HEK293 (cell line): ENCODE measurements around the gene PARP1.

Source experiments
- CTCF ChIA-PET: fragments of 350-600 bp; formaldehyde crosslinking; extraction: SDS; loops from one replicate; lab custom pipeline; 2021; ENCODE audit warnings: antibody characterized with exemption; lab: Yijun Ruan, JAX
- POLR2A ChIA-PET: fragments of 300-600 bp; formaldehyde crosslinking; extraction: SDS; loops from one replicate; lab custom pipeline; 2020; ENCODE audit warnings: antibody characterized with exemption, inconsistent platforms; lab: Yijun Ruan, JAX
- H3K27ac ChIP-seq: fragments of 200-500 bp; sonication (Bioruptor generic); 2 replicates; pipeline ENCODE4 v1.5.1; 2014; ENCODE audit warnings: low read depth, low read length, control low read depth, inconsistent platforms; ENCODE audit errors: extremely low read depth
- H3K36me3 ChIP-seq, 2 experiments: fragments of 200-500 bp in 1 of 2; sonication (Bioruptor generic) in 1 of 2; 1 replicate in 1 of 2; 2 replicates in 1 of 2; pipeline ENCODE4 v1.5.1; 2014 to 2017; ENCODE audit warnings: inconsistent platforms in 2 of 2, low read length in 2 of 2; ENCODE audit not compliant: control insufficient read depth in 2 of 2, insufficient read depth in 1 of 2
- H3K4me1 ChIP-seq: fragments of 200-500 bp; sonication (Bioruptor generic); 2 replicates; pipeline ENCODE4 v1.5.1; 2014; ENCODE audit warnings: mild to moderate bottlenecking, low read length, inconsistent platforms; ENCODE audit not compliant: control insufficient read depth, insufficient read depth
- H3K4me3 ChIP-seq: 2 replicates; pipeline ENCODE4 v1.5.1; 2011; ENCODE audit warnings: low read depth, mild to moderate bottlenecking, control low read depth, low read length, moderate library complexity
- H3K9me3 ChIP-seq: fragments of 200-500 bp; sonication (Bioruptor generic); 2 replicates; pipeline ENCODE4 v1.5.1; 2014; ENCODE audit warnings: low read depth, low read length, inconsistent platforms; ENCODE audit not compliant: control insufficient read depth, insufficient read depth
- HOXC10 ChIP-seq: sonication (generic); formaldehyde crosslinking; IDR thresholded peaks from 2 replicates; pipeline ENCODE4 v1.8.1; 2023; ENCODE audit warnings: mild to moderate bottlenecking, missing genetic modification reagents
- KLF1 ChIP-seq: fragments of 450-650 bp; formaldehyde crosslinking; IDR thresholded peaks from 2 replicates; pipeline ENCODE4 v1.5.1; 2016; ENCODE audit warnings: missing biosample characterization, missing genetic modification characterization
- PRDM1 ChIP-seq: fragments of 450-650 bp; formaldehyde crosslinking; IDR thresholded peaks from 2 replicates; pipeline ENCODE4; 2016; ENCODE audit warnings: missing biosample characterization, missing genetic modification characterization
- SALL2 ChIP-seq: fragments of 450-650 bp; formaldehyde crosslinking; IDR thresholded peaks from 2 replicates; pipeline ENCODE4 v1.5.0; 2017; ENCODE audit warnings: missing biosample characterization, mild to moderate bottlenecking, missing genetic modification characterization, borderline replicate concordance
- WT1 ChIP-seq: fragments of 450-650 bp; formaldehyde crosslinking; IDR thresholded peaks from 2 replicates; pipeline ENCODE4 v1.5.1; 2016; ENCODE audit warnings: missing biosample characterization, missing genetic modification characterization
- ZBTB1 ChIP-seq: fragments of 450-650 bp; formaldehyde crosslinking; IDR thresholded peaks from 2 replicates; pipeline ENCODE4 v1.5.1; 2016; ENCODE audit warnings: missing biosample characterization, missing genetic modification characterization
- ZEB2 ChIP-seq: fragments of 450-650 bp; formaldehyde crosslinking; IDR thresholded peaks from 2 replicates; pipeline ENCODE4 v1.5.1; 2016; ENCODE audit warnings: missing biosample characterization, missing genetic modification characterization
- ZIC2 ChIP-seq: fragments of 450-650 bp; formaldehyde crosslinking; IDR thresholded peaks from 2 replicates; pipeline ENCODE4 v1.5.1; 2016; ENCODE audit warnings: missing biosample characterization, missing genetic modification characterization
- ZNF138 ChIP-seq: fragments of 450-650 bp; formaldehyde crosslinking; IDR thresholded peaks from 2 replicates; pipeline ENCODE4 v1.5.1; 2016; ENCODE audit warnings: missing biosample characterization, missing genetic modification characterization, borderline replicate concordance
- ZNF157 ChIP-seq: fragments of 450-650 bp; formaldehyde crosslinking; IDR thresholded peaks from 2 replicates; pipeline ENCODE4 v1.5.1; 2016; ENCODE audit warnings: missing biosample characterization, missing genetic modification characterization
- ZNF169 ChIP-seq: fragments of 450-650 bp; formaldehyde crosslinking; IDR thresholded peaks from 2 replicates; pipeline ENCODE4 v1.5.1; 2016; ENCODE audit warnings: missing biosample characterization, missing genetic modification characterization
- ZNF214 ChIP-seq: fragments of 450-650 bp; formaldehyde crosslinking; IDR thresholded peaks from 2 replicates; pipeline ENCODE4 v1.5.1; 2017; ENCODE audit warnings: missing biosample characterization, mild to moderate bottlenecking, missing genetic modification characterization, borderline replicate concordance
- ZNF24 ChIP-seq: fragments of 450-650 bp; formaldehyde crosslinking; IDR thresholded peaks from 2 replicates; pipeline ENCODE4 v1.5.1; 2016; ENCODE audit warnings: missing biosample characterization, missing genetic modification characterization
- ZNF335 ChIP-seq: fragments of 450-650 bp; formaldehyde crosslinking; conservative IDR thresholded peaks from 2 replicates; pipeline ENCODE4 v1.5.1; 2016; ENCODE audit warnings: missing biosample characterization, missing genetic modification characterization
- ZNF473 ChIP-seq: fragments of 450-650 bp; formaldehyde crosslinking; IDR thresholded peaks from 2 replicates; pipeline ENCODE4 v1.5.1; 2017; ENCODE audit warnings: missing biosample characterization, missing genetic modification characterization
- ZNF510 ChIP-seq: fragments of 450-650 bp; formaldehyde crosslinking; IDR thresholded peaks from 2 replicates; pipeline ENCODE4 v1.5.1; 2018; ENCODE audit warnings: mild to moderate bottlenecking, missing genetic modification characterization, missing biosample characterization; ENCODE audit not compliant: insufficient replicate concordance
- ZNF560 ChIP-seq: fragments of 450-650 bp; formaldehyde crosslinking; IDR thresholded peaks from 2 replicates; pipeline ENCODE4 v1.5.1; 2017; ENCODE audit warnings: missing biosample characterization, missing genetic modification characterization, borderline replicate concordance
- ZNF561 ChIP-seq: fragments of 450-650 bp; IDR thresholded peaks from 2 replicates; pipeline ENCODE4 v1.5.1; 2018; ENCODE audit warnings: missing biosample characterization, missing genetic modification characterization, borderline replicate concordance
- ZNF660 ChIP-seq: fragments of 450-650 bp; IDR thresholded peaks from 2 replicates; pipeline ENCODE4 v1.5.1; 2018; ENCODE audit warnings: missing biosample characterization, mild to moderate bottlenecking, missing genetic modification characterization
- ZNF785 ChIP-seq: fragments of 450-650 bp; formaldehyde crosslinking; IDR thresholded peaks from 2 replicates; pipeline ENCODE4 v1.5.1; 2016; ENCODE audit warnings: missing biosample characterization, missing genetic modification characterization
- ZNF837 ChIP-seq: fragments of 450-650 bp; formaldehyde crosslinking; IDR thresholded peaks from 2 replicates; pipeline ENCODE4 v1.5.1; 2016; ENCODE audit warnings: missing biosample characterization, missing genetic modification characterization
- TF ChIP-seq, protein P1 (sequence below): fragments of 450-650 bp; formaldehyde crosslinking; IDR thresholded peaks from 2 replicates; pipeline ENCODE4 v1.5.0; 2017; ENCODE audit warnings: missing biosample characterization, missing genetic modification characterization, borderline replicate concordance
- TF ChIP-seq, protein P2 (sequence below): fragments of 450-650 bp; formaldehyde crosslinking; IDR thresholded peaks from 2 replicates; pipeline ENCODE4 v1.5.1; 2016; ENCODE audit warnings: missing biosample characterization, missing genetic modification characterization
- TF ChIP-seq, protein P3 (sequence below): fragments of 450-650 bp; formaldehyde crosslinking; IDR thresholded peaks from 2 replicates; pipeline ENCODE4 v1.5.1; 2017; ENCODE audit warnings: missing biosample characterization, missing genetic modification characterization
- TF ChIP-seq, protein P4 (sequence below): fragments of 450-650 bp; formaldehyde crosslinking; IDR thresholded peaks from 2 replicates; pipeline ENCODE4 v1.5.1; 2016; ENCODE audit warnings: missing biosample characterization, missing genetic modification characterization

The PARP1 gene

DNA sequence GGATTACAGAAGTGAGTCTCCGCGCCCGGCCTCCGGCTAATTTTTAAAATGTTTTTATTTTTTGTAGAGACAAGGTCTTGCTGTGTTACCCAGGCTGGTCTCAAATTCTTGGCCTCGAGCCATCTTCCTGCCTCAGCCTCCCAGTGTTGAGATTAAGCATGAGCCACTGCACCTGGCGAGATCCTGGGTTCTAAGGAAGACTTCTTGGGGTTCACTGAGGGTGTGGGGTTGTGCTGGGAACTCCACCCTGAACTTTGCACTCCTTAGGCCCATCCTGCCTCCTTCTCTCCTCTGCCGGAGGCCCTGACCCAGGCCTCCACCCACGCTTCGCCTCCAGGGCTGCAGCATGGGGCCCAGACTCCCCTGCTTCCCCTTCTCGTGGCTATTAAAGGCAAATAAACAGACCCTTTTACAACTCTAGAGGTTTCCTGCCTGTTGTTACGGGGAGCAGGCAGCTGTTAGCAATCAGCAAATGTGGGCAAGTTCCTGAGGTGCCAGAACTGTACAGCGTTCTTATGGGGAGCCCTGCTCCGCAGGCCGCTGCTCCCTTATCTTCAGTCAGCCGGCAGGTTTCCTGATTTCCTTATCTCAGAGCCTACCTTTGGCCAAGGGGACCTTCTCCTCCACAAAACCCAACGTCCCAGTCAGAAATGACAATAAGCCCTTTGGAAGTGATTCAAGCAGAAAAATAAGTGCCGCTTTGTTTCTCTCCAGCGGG is 57.9 kb downstream of the PARP1 start (continued):
- TF ChIP-seq ZNF214 (tag by site-specific recombination) (no peak), ZNF24 (tag by site-specific recombination) (no peak), ZNF660 (no peak), ZIC2 (peak; percentile 80), PRDM1 (tag by site-specific recombination) (no peak), ZNF473 (no peak), ZNF169 (tag by site-specific recombination) (no peak), ZNF560 (tag by site-specific recombination) (no peak), ZNF157 (tag by site-specific recombination) (no peak), SALL2 (tag by site-specific recombination) (no peak; the same call in 1 of the 2 replicates), ZNF335 (tag by site-specific recombination) (no peak)
- TF ChIP-seq, protein P1, sequence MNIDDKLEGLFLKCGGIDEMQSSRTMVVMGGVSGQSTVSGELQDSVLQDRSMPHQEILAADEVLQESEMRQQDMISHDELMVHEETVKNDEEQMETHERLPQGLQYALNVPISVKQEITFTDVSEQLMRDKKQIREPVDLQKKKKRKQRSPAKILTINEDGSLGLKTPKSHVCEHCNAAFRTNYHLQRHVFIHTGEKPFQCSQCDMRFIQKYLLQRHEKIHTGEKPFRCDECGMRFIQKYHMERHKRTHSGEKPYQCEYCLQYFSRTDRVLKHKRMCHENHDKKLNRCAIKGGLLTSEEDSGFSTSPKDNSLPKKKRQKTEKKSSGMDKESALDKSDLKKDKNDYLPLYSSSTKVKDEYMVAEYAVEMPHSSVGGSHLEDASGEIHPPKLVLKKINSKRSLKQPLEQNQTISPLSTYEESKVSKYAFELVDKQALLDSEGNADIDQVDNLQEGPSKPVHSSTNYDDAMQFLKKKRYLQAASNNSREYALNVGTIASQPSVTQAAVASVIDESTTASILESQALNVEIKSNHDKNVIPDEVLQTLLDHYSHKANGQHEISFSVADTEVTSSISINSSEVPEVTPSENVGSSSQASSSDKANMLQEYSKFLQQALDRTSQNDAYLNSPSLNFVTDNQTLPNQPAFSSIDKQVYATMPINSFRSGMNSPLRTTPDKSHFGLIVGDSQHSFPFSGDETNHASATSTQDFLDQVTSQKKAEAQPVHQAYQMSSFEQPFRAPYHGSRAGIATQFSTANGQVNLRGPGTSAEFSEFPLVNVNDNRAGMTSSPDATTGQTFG (tag by site-specific recombination), result no peak
- TF ChIP-seq, protein P2, sequence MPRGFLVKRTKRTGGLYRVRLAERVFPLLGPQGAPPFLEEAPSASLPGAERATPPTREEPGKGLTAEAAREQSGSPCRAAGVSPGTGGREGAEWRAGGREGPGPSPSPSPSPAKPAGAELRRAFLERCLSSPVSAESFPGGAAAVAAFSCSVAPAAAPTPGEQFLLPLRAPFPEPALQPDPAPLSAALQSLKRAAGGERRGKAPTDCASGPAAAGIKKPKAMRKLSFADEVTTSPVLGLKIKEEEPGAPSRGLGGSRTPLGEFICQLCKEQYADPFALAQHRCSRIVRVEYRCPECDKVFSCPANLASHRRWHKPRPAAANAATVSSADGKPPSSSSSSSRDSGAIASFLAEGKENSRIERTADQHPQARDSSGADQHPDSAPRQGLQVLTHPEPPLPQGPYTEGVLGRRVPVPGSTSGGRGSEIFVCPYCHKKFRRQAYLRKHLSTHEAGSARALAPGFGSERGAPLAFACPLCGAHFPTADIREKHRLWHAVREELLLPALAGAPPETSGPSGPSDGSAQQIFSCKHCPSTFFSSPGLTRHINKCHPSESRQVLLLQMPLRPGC (tag by site-specific recombination), result no peak
- TF ChIP-seq, protein P3, sequence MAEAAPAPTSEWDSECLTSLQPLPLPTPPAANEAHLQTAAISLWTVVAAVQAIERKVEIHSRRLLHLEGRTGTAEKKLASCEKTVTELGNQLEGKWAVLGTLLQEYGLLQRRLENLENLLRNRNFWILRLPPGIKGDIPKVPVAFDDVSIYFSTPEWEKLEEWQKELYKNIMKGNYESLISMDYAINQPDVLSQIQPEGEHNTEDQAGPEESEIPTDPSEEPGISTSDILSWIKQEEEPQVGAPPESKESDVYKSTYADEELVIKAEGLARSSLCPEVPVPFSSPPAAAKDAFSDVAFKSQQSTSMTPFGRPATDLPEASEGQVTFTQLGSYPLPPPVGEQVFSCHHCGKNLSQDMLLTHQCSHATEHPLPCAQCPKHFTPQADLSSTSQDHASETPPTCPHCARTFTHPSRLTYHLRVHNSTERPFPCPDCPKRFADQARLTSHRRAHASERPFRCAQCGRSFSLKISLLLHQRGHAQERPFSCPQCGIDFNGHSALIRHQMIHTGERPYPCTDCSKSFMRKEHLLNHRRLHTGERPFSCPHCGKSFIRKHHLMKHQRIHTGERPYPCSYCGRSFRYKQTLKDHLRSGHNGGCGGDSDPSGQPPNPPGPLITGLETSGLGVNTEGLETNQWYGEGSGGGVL (tag by site-specific recombination), result no peak
- TF ChIP-seq, all 188 proteins: peak for 6

DNA sequence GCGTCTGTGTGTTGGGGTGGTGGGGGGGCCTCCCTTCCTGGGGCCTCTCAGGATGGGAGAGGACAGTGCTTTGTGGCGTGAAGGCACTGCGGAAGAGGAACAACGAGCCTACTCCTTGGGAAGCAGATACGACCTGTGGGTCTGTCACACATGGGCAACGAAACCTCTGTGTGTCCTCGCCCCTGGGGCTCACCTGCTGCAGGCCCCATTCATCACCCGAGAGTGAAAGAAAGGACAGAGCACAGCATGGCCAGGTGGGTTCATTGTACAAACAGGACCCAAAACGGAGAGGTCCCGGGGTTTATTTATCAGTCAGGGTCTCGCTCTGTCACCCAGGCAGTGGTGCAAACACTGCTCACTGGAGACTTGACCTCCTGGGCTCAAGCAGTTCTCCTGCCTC is 58.8 kb downstream of the PARP1 start:
- ChIA-PET CTCF (interaction anchor here (1.2 to 1.4 kb wide), 2 partner anchors 16 to 59 kb away, joined by 3 to 6 read pairs; partner anchors contain the start of gene PARP1), POLR2A (no interaction called here)
- no peaks in the 10 kb centered on the region for H3K9me3 ChIP-seq
- no peaks in the 10 kb centered on the region; the same call in 1 of the 2 replicates for H3K4me1 ChIP-seq
- no peak overlapping the region for H3K4me3 ChIP-seq
- H3K27ac ChIP-seq, result no peak overlapping the region
- no peaks in the 10 kb centered on the region; a peak in 1 of 3 replicates for H3K36me3 ChIP-seq
- no peak for TF ChIP-seq ZBTB1 (tag by site-specific recombination)
- TF ChIP-seq ZNF473, result no peak
- no peak for TF ChIP-seq ZNF785
- no peak for TF ChIP-seq KLF1 (tag by site-specific recombination)
- no peak for TF ChIP-seq ZNF561 (tag by site-specific recombination)
- TF ChIP-seq ZNF138 (tag by site-specific recombination), result no peak
- no peak for TF ChIP-seq ZNF837 (tag by site-specific recombination)
- TF ChIP-seq WT1, result no peak
- TF ChIP-seq ZNF169 (tag by site-specific recombination), result no peak
- TF ChIP-seq, protein P3 (tag by site-specific recombination), result no peak
- TF ChIP-seq, protein P4, sequence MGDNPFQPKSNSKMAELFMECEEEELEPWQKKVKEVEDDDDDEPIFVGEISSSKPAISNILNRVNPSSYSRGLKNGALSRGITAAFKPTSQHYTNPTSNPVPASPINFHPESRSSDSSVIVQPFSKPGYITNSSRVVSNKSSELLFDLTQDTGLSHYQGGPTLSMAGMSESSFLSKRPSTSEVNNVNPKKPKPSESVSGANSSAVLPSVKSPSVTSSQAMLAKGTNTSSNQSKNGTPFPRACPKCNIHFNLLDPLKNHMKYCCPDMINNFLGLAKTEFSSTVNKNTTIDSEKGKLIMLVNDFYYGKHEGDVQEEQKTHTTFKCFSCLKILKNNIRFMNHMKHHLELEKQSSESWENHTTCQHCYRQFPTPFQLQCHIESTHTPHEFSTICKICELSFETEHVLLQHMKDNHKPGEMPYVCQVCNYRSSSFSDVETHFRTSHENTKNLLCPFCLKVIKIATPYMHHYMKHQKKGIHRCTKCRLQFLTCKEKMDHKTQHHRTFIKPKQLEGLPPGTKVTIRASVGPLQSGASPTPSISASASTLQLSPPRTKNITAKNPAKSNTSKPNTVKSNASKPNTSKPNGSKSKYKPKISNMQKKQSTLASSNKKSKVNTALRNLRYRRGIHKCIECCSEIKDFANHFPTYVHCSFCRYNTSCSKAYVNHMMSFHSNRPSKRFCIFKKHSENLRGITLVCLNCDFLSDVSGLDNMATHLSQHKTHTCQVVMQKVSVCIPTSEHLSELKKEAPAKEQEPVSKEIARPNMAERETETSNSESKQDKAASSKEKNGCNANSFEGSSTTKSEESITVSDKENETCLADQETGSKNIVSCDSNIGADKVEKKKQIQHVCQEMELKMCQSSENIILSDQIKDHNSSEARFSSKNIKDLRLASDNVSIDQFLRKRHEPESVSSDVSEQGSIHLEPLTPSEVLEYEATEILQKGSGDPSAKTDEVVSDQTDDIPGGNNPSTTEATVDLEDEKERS (tag by site-specific recombination), result no peak
- no peak for TF ChIP-seq ZEB2 (tag by site-specific recombination)
- TF ChIP-seq ZNF510 (tag by site-specific recombination), result no peak
- no peak for TF ChIP-seq HOXC10
